ENCODE results near the gene SLC1A1.
"Not testable (repeated sequence)": the region's sequence is repeated elsewhere in the genome, so short reads cannot be mapped to it uniquely, and the experiment has no call there.

The SLC1A1 gene

GRCh38 chr9:4579001-4579400 lies 88.7 kb downstream of the SLC1A1 start:
- DNase-seq (ENCODE audit: low spot score), result no peak

GRCh38 chr9:4581035-4581760 lies 90.9 kb downstream of the SLC1A1 start:
- DNase-seq (ENCODE audit: low spot score), result no peak

- no peak for DNase-seq (ENCODE audit: low spot score)
These were observed 91.7 kb downstream of the SLC1A1 start for GRCh38 chr9:4581861-4582565.

- DNase-seq (ENCODE audit: low spot score), result no peak
These were observed 92.7 kb downstream of the SLC1A1 start for GRCh38 chr9:4583001-4583400.

- no peak for DNase-seq (ENCODE audit: low spot score)
These were observed 94.4 kb downstream of the SLC1A1 start for GRCh38 chr9:4584636-4585035.

GRCh38 chr9:4585135-4585534 lies 94.9 kb downstream of the SLC1A1 start:
- DNase-seq (ENCODE audit: low spot score), result no peak

- no peak for DNase-seq (ENCODE audit: low spot score)
These were observed 98.5 kb downstream of the SLC1A1 start for GRCh38 chr9:4588721-4589120.

GRCh38 chr9:4590430-4591122 lies 100.3 kb downstream of the SLC1A1 start:
- DNase-seq (ENCODE audit: low spot score), result no peak

GRCh38 chr9:4591123-4591500 lies 100.8 kb downstream of the SLC1A1 start:
- no peak for DNase-seq (ENCODE audit: low spot score)

GRCh38 chr9:4592295-4592694 lies 102.0 kb downstream of the SLC1A1 start:
- no peak for DNase-seq (ENCODE audit: low spot score)

GRCh38 chr9:4592886-4593285 lies 102.6 kb downstream of the SLC1A1 start:
- DNase-seq (ENCODE audit: low spot score), result no peak

- DNase-seq (ENCODE audit: low spot score), result no peak
These were observed 104.3 kb downstream of the SLC1A1 start for GRCh38 chr9:4594545-4594944.

- DNase-seq (ENCODE audit: low spot score), result no peak
These were observed 104.7 kb downstream of the SLC1A1 start for GRCh38 chr9:4594994-4595393.

GRCh38 chr9:4596165-4596922 lies 106.1 kb downstream of the SLC1A1 start:
- no peak for DNase-seq (ENCODE audit: low spot score)

- DNase-seq (ENCODE audit: low spot score), result no peak
These were observed 110.1 kb downstream of the SLC1A1 start for GRCh38 chr9:4600368-4600767.

GRCh38 chr9:4603830-4604229 lies 113.6 kb downstream of the SLC1A1 start:
- DNase-seq (ENCODE audit: low spot score), result no peak

- peak; percentile 54 for DNase-seq (ENCODE audit: low spot score)
These were observed 114.4 kb downstream of the SLC1A1 start for GRCh38 chr9:4604678-4605095.

GRCh38 chr9:4606033-4606432 lies 115.8 kb downstream of the SLC1A1 start:
- DNase-seq (ENCODE audit: low spot score), result not testable (repeated sequence)

GRCh38 chr9:4614627-4615026 lies 124.4 kb downstream of the SLC1A1 start:
- peak; percentile 33 for DNase-seq (ENCODE audit: low spot score)

GRCh38 chr9:4615251-4615650 lies 125.0 kb downstream of the SLC1A1 start:
- DNase-seq (ENCODE audit: low spot score), result peak; percentile 71

GRCh38 chr9:4615778-4616177 lies 125.5 kb downstream of the SLC1A1 start:
- DNase-seq (ENCODE audit: low spot score), result no peak

GRCh38 chr9:4617752-4618151 lies 127.5 kb downstream of the SLC1A1 start:
- no peak for DNase-seq (ENCODE audit: low spot score)

Measured in AG08395 (cell line).